Upper lobe of left lung (tissue), 4 donors: ENCODE measurements around the gene NUDT8.

Source experiments
- CTCF ChIP-seq, 6 experiments: fragments of 450-650 bp in 4 of 6; fragments of 200-600 bp in 2 of 6; sonication (generic) in 2 of 6; IDR thresholded peaks; one replicate each; pipeline ENCODE4 v1.5.1; 2016 to 2019; ENCODE audit warnings: antibody characterized with exemption in 6 of 6
- POLR2A ChIP-seq, 4 donors: fragments of 450-650 bp; IDR thresholded peaks; one replicate each; pipeline ENCODE4 v1.5.1; 2016 to 2017; ENCODE audit warnings: antibody characterized with exemption in 4 of 4, mild to moderate bottlenecking in 2 of 4
- POLR2AphosphoS5 ChIP-seq, 2 donors: sonication (generic); formaldehyde crosslinking; IDR thresholded peaks; one replicate each; pipeline ENCODE4 v1.5.1; 2017; ENCODE audit warnings: antibody characterized with exemption in 2 of 2

- TF ChIP-seq CTCF (IDR thresholded peaks at IDR 0.05) (no peak), POLR2A (IDR thresholded peaks at IDR 0.05) (no peak), POLR2AphosphoS5 (IDR thresholded peaks at IDR 0.05) (no peak)
These were observed 4.1 kb upstream of the NUDT8 start for GRCh38 chr11:67633758-67634365.
